ENCODE data around the gene ITGA2. TPM values are rescaled to one million over a fixed set of nuclear protein-coding genes. Genes with fewer than 3 reads are reported as not detected.
A peak's percentile ranks its signal among the peaks of the same experiment; 100 is the strongest.

ITGA2 gene
- total RNA-seq (4.1 TPM), polyA plus RNA-seq (3.5 TPM)
- long read RNA-seq, donor 1: 0 reads
- long read RNA-seq, donor 2: 0 reads
- long read RNA-seq, donor 3: 0 reads
- long read RNA-seq, donor 4: 0 reads
- long read RNA-seq, donor 5: 0 reads
- long read RNA-seq, donor 6, full-length matches to known transcripts: 1 of 1 reads
- long read RNA-seq, donor 6, partial matches to known transcripts: 0 of 1 reads
- long read RNA-seq, donor 6, other reads (novel, unspliced or antisense): 0 of 1 reads
- long read RNA-seq, donor 7: 0 reads
- long read RNA-seq, donor 8, full-length matches to known transcripts: 1 of 1 reads
- long read RNA-seq, donor 8, partial matches to known transcripts: 0 of 1 reads
- long read RNA-seq, donor 8, other reads (novel, unspliced or antisense): 0 of 1 reads
- long read RNA-seq, donor 9, full-length matches to known transcripts: 1 of 1 reads
- long read RNA-seq, donor 9, partial matches to known transcripts: 0 of 1 reads
- long read RNA-seq, donor 9, other reads (novel, unspliced or antisense): 0 of 1 reads
- long read RNA-seq, donor 10: 0 reads

DNA sequence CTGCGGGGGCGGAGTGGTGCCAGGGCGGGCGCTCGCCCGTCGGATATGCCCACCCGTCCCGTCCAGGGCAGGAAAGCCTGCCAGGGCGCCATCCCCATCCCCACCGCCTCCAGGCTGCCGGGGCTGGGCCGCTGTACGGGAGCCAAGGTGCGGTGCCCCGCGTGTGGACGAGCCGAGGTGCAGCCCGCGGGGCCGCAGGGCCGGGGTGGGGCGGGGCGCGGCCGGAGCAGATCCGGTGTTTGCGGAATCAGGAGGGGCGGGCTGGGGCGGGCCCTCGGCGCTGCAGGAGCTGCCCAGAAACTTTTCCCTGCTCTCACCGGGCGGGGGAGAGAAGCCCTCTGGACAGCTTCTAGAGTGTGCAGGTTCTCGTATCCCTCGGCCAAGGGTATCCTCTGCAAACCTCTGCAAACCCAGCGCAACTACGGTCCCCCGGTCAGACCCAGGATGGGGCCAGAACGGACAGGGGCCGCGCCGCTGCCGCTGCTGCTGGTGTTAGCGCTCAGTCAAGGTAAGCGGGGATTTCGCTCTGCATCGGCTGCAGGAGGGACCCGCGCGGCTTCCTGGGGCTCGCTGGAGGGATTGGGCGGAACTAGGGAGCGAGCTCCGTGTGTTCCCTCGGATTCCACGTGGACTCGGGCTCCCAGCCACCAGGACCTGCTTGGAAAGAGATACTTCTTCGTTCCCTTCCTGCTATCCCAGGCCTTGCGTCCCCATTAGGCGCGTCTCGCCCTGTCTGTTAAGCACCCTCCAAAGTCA is at the start of gene ITGA2:
Gene ITGA2, plus strand, starts transcription at position 328 of the 756 bp plus-strand sequence. Its CDS starts 117 bp downstream, at position 445.
- Histone ChIP-seq H3K4me3 (ENCODE audit: low read length in 2 of 2) (peak within 1 kb of the TSS; percentile 39 to 61), H3K27me3 (ENCODE audit: control insufficient read depth in 2 of 2, insufficient read depth in 1 of 2, low read length in 1 of 2) (peaks cover 0 to 60% of the 10 kb centered on the region in 2 donors), H3K27ac (ENCODE audit: low read depth in 1 of 2, low read length in 1 of 2) (peak within 1 kb of the TSS; percentile 36 to 70), H3K36me3 (ENCODE audit: control insufficient read depth in 2 of 2, insufficient read depth in 2 of 2, low read length in 1 of 2) (no peaks in the 10 kb centered on the region), H3K4me1 (ENCODE audit: control insufficient read depth in 2 of 2, insufficient read depth in 2 of 2, low read length in 2 of 2) (peaks cover 5 to 10% of the 10 kb centered on the region in 2 donors), H3K9me3 (ENCODE audit: control insufficient read depth in 2 of 2, insufficient read depth in 1 of 2, low read length in 1 of 2) (peaks cover 0 to 3% of the 10 kb centered on the region in 2 donors)
- peak in 2 of 9 donors; percentile 12 to 24 for DNase-seq (ENCODE audit: low read depth in 6 of 9, low spot score in 9 of 9)
- WGBS: under 1% methylated on average over 64 of the region's 64 CpGs

DNA sequence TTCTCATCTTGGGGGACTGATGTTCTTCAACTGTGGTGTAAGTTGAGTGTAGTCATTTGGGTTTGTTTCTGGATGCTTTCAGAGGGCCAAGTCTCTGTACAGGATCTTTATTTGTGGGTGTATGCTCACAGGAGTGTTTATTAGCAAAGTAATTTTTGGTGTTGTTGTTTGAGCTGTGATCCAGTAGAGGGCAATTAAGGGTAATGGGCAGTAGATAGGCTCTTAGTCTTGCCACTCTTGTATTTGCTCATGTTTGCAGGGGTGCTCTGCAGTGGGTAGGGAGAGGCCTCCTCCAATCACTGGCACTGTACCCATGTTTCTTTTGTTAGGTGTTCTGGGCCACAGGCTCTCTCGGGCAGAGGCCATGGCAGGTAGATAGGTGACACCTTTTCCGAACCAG is 45.9 kb upstream of the ITGA2 start:
- no peaks in the 10 kb centered on the region for H3K36me3 ChIP-seq (ENCODE audit: control insufficient read depth in 2 of 2, insufficient read depth in 2 of 2, low read length in 1 of 2)
- H3K4me3 ChIP-seq (ENCODE audit: low read length in 2 of 2): no peak overlapping the region
- 100% methylated on average over 2 of the region's 2 CpGs for WGBS
- no peaks in the 10 kb centered on the region for H3K4me1 ChIP-seq (ENCODE audit: control insufficient read depth in 2 of 2, insufficient read depth in 2 of 2, low read length in 2 of 2)
- H3K27me3 ChIP-seq (ENCODE audit: control insufficient read depth in 2 of 2, insufficient read depth in 1 of 2, low read length in 1 of 2): no peaks in the 10 kb centered on the region
- H3K9me3 ChIP-seq (ENCODE audit: control insufficient read depth in 2 of 2, insufficient read depth in 1 of 2, low read length in 1 of 2): no peaks in the 10 kb centered on the region
- H3K27ac ChIP-seq (ENCODE audit: low read depth in 1 of 2, low read length in 1 of 2): no peak overlapping the region
- DNase-seq (ENCODE audit: low read depth in 6 of 9, low spot score in 9 of 9): no peak

GRCh38 chr5:52943808-52944207 is 45.3 kb upstream of the ITGA2 start:
- H3K36me3 ChIP-seq (ENCODE audit: control insufficient read depth in 2 of 2, insufficient read depth in 2 of 2, low read length in 1 of 2): no peaks in the 10 kb centered on the region
- H3K4me1 ChIP-seq (ENCODE audit: control insufficient read depth in 2 of 2, insufficient read depth in 2 of 2, low read length in 2 of 2): peaks cover 0 to 2% of the 10 kb centered on the region in 2 donors
- WGBS: 98% methylated on average over 7 of the region's 7 CpGs
- H3K27ac ChIP-seq (ENCODE audit: low read depth in 1 of 2, low read length in 1 of 2): no peak overlapping the region
- no peak for DNase-seq (ENCODE audit: low read depth in 6 of 9, low spot score in 9 of 9)
- H3K4me3 ChIP-seq (ENCODE audit: low read length in 2 of 2): no peak overlapping the region
- H3K9me3 ChIP-seq (ENCODE audit: control insufficient read depth in 2 of 2, insufficient read depth in 1 of 2, low read length in 1 of 2): no peaks in the 10 kb centered on the region
- no peaks in the 10 kb centered on the region for H3K27me3 ChIP-seq (ENCODE audit: control insufficient read depth in 2 of 2, insufficient read depth in 1 of 2, low read length in 1 of 2)

GRCh38 chr5:52945040-52945439 is 44.1 kb upstream of the ITGA2 start:
- peaks cover 0 to 2% of the 10 kb centered on the region in 2 donors for H3K4me1 ChIP-seq (ENCODE audit: control insufficient read depth in 2 of 2, insufficient read depth in 2 of 2, low read length in 2 of 2)
- no peak overlapping the region for H3K27ac ChIP-seq (ENCODE audit: low read depth in 1 of 2, low read length in 1 of 2)
- H3K9me3 ChIP-seq (ENCODE audit: control insufficient read depth in 2 of 2, insufficient read depth in 1 of 2, low read length in 1 of 2): no peaks in the 10 kb centered on the region
- no peaks in the 10 kb centered on the region for H3K36me3 ChIP-seq (ENCODE audit: control insufficient read depth in 2 of 2, insufficient read depth in 2 of 2, low read length in 1 of 2)
- 39% methylated on average over 4 of the region's 4 CpGs for WGBS
- DNase-seq (ENCODE audit: low read depth in 6 of 9, low spot score in 9 of 9): no peak
- peak overlapping the region in 1 of 2 donors; percentile 26 for H3K4me3 ChIP-seq (ENCODE audit: low read length in 2 of 2)
- no peaks in the 10 kb centered on the region for H3K27me3 ChIP-seq (ENCODE audit: control insufficient read depth in 2 of 2, insufficient read depth in 1 of 2, low read length in 1 of 2)

DNA sequence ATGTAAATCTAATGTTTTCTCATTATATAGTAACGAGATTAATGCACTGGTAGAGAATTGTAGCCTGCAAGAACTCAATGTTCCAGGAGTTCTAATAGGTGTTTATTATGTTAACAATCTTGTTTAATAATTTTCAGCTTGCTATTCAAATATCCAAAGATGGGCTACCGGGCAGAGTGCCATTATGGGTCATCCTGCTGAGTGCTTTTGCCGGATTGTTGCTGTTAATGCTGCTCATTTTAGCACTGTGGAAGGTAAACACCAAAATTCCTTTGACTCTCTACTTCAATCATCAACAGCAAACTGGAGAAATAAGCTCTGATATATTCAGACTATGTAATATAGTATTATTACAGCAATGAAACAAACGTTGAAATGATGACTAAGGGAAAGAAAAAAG is 41.9 kb upstream of the ITGA2 start:
- H3K27ac ChIP-seq (ENCODE audit: low read depth in 1 of 2, low read length in 1 of 2): no peak overlapping the region
- no peak overlapping the region for H3K4me3 ChIP-seq (ENCODE audit: low read length in 2 of 2)
- 95% methylated on average over 4 of the region's 4 CpGs for WGBS
- no peaks in the 10 kb centered on the region for H3K9me3 ChIP-seq (ENCODE audit: control insufficient read depth in 2 of 2, insufficient read depth in 1 of 2, low read length in 1 of 2)
- H3K4me1 ChIP-seq (ENCODE audit: control insufficient read depth in 2 of 2, insufficient read depth in 2 of 2, low read length in 2 of 2): peaks cover 0 to 2% of the 10 kb centered on the region in 2 donors
- H3K36me3 ChIP-seq (ENCODE audit: control insufficient read depth in 2 of 2, insufficient read depth in 2 of 2, low read length in 1 of 2): no peaks in the 10 kb centered on the region
- no peaks in the 10 kb centered on the region for H3K27me3 ChIP-seq (ENCODE audit: control insufficient read depth in 2 of 2, insufficient read depth in 1 of 2, low read length in 1 of 2)
- DNase-seq (ENCODE audit: low read depth in 6 of 9, low spot score in 9 of 9): no peak

GRCh38 chr5:52947851-52948250 is 41.3 kb upstream of the ITGA2 start:
- Histone ChIP-seq H3K36me3 (ENCODE audit: control insufficient read depth in 2 of 2, insufficient read depth in 2 of 2, low read length in 1 of 2) (no peaks in the 10 kb centered on the region), H3K27me3 (ENCODE audit: control insufficient read depth in 2 of 2, insufficient read depth in 1 of 2, low read length in 1 of 2) (no peaks in the 10 kb centered on the region), H3K9me3 (ENCODE audit: control insufficient read depth in 2 of 2, insufficient read depth in 1 of 2, low read length in 1 of 2) (no peaks in the 10 kb centered on the region), H3K27ac (ENCODE audit: low read depth in 1 of 2, low read length in 1 of 2) (no peak overlapping the region), H3K4me3 (ENCODE audit: low read length in 2 of 2) (no peak overlapping the region), H3K4me1 (ENCODE audit: control insufficient read depth in 2 of 2, insufficient read depth in 2 of 2, low read length in 2 of 2) (peaks cover 0 to 2% of the 10 kb centered on the region in 2 donors)
- no peak for DNase-seq (ENCODE audit: low read depth in 6 of 9, low spot score in 9 of 9)

DNA sequence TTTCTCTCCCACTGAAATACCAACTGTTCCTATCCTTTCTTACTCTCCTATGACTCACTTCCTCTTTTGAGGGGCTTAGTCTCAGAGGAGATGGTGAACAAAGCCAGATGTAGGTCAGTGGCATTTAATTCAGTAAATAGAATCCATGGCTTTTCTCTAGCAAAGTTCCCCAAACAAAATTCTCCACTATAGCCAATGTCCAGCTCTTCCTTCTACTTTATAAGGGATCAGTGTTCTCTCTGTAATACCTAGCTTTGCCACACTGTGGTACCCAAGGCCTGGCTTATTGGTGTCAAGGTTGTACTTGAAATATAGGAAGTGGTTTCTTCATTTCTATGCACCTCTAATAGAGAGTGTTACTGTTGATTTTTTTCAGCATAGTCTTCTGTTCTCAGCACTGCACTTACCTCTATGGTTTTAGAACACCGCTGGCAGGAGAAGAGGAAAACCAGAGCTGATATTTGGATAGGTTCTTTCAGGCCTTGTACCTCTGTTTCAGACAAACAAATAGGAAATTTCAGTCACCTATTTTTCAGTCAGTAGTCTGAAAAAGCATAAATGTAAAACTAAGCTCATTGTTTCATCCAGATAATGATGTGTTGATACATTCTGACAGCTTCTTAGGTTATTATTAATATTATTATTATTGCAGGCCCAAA is 40.6 kb upstream of the ITGA2 start:
- Histone ChIP-seq H3K27ac (ENCODE audit: low read depth in 1 of 2, low read length in 1 of 2) (no peak overlapping the region), H3K4me1 (ENCODE audit: control insufficient read depth in 2 of 2, insufficient read depth in 2 of 2, low read length in 2 of 2) (peaks cover 0 to 2% of the 10 kb centered on the region in 2 donors), H3K36me3 (ENCODE audit: control insufficient read depth in 2 of 2, insufficient read depth in 2 of 2, low read length in 1 of 2) (no peaks in the 10 kb centered on the region), H3K9me3 (ENCODE audit: control insufficient read depth in 2 of 2, insufficient read depth in 1 of 2, low read length in 1 of 2) (no peaks in the 10 kb centered on the region), H3K27me3 (ENCODE audit: control insufficient read depth in 2 of 2, insufficient read depth in 1 of 2, low read length in 1 of 2) (no peaks in the 10 kb centered on the region), H3K4me3 (ENCODE audit: low read length in 2 of 2) (no peak overlapping the region)
- DNase-seq (ENCODE audit: low read depth in 6 of 9, low spot score in 9 of 9): peak in 8 of 9 donors; percentile 28 to 77 (median 46)
- WGBS: 5% methylated on average over 1 of the region's 1 CpG

DNA sequence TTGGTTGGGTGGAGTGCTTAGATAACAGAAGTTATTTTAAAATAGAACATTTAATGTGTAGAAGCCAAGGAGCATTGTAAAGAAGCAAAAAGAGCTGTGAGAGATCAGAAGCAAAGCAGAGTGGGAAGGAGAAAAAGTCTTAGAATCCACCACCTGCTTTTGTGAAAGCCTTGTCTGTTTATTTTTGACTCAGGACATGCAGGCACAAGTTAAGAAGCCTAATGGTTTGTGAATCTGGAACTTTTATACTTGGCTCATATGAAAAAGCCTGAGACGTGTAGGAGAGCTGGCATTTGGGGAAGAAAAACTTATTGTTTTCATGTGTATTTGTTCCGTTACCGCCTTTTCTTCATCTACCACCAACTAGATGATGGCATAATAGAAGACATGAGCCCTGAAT is 38.5 kb upstream of the ITGA2 start:
- Histone ChIP-seq H3K36me3 (ENCODE audit: control insufficient read depth in 2 of 2, insufficient read depth in 2 of 2, low read length in 1 of 2) (no peaks in the 10 kb centered on the region), H3K4me3 (ENCODE audit: low read length in 2 of 2) (no peak overlapping the region), H3K27me3 (ENCODE audit: control insufficient read depth in 2 of 2, insufficient read depth in 1 of 2, low read length in 1 of 2) (no peaks in the 10 kb centered on the region), H3K4me1 (ENCODE audit: control insufficient read depth in 2 of 2, insufficient read depth in 2 of 2, low read length in 2 of 2) (peaks cover 0 to 2% of the 10 kb centered on the region in 2 donors), H3K27ac (ENCODE audit: low read depth in 1 of 2, low read length in 1 of 2) (peak overlapping the region in 1 of 2 donors; percentile 1), H3K9me3 (ENCODE audit: control insufficient read depth in 2 of 2, insufficient read depth in 1 of 2, low read length in 1 of 2) (no peaks in the 10 kb centered on the region)
- DNase-seq (ENCODE audit: low read depth in 6 of 9, low spot score in 9 of 9): no peak
- 96% methylated on average over 3 of the region's 3 CpGs for WGBS

Measured in thymus (tissue), 14 donors.